ENCODE data around the gene PARD3.

Gene PARD3

DNA sequence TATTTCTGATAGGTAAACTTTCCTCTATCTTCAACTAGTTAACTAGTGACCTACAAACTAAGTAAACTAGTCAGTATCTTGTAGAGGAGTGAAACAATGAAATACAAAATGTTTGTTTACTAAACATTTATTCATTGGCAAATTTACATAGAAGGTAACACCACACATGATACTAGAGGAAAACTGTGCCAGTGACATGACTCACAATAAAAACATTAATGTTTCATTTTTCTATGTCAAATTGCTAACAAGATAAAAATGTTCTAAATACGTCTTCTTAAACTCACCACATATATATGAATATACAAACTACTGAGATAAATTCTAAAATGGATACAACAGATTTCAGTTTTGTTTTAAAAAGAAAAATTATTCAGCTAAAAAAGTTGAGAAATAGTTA, 471.3 kb downstream of the PARD3 start:
- peak; percentile 43 for DNase-seq (ENCODE audit: low read depth)

- DNase-seq (ENCODE audit: low read depth) = peak; percentile 24
These were observed 473.6 kb downstream of the PARD3 start for GRCh38 chr10:34341473-34341872.

DNA sequence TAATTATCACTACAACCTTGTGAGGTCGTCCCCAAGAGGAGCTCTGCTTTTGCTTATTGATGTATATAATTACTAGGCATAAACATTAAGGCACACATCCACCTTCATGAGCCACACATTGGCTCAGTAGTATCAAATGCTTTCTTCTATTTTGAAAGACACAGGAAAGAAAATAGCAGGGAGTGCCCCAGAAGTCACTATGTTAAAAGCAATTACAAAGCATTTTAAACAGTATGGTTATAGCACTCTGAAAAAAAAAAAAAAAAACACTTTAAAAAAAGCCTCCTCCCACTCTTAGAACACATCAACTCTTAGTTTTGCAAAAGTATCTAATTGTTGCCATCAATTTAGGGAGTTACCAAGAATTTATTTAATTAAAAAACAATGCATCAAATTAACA, 474.2 kb downstream of the PARD3 start:
- DNase-seq (ENCODE audit: low read depth) = no peak

DNA sequence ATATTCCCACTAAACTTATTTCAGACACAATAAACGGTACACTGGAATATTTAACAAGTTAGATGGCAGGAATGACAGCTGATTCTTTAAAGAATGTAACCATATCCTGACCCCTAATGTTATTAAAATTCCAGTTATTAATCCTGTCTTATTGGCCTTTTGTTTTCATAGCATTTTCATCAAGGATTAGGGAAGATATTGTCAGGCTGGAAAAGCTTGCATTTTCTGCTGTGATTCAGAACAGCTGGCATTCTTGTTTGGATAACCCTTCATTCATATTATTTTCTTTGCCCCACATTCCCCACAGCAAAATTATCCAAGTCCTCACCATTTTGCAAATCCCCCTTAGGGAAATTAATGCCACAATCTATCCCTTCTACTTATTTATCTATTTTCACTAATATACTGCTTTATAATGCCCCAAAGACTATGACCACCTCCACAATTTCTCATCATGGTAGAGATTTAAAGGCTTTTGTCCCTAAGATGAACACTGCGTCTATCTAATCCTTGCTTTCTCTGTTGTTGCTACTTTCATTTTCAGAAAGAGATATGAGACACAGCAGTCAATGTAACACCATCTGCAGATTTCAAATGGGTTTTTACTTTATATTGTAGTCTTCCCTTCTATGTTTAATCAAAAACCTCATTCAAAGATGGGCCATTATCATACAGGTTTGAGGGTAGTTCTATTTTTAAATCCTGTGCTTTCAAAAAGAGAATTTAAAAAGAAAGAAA, 475.1 kb downstream of the PARD3 start:
- DNase-seq (ENCODE audit: low read depth) = no peak

- DNase-seq (ENCODE audit: low read depth) = no peak
These were observed 477.2 kb downstream of the PARD3 start for GRCh38 chr10:34337917-34338316.

DNA sequence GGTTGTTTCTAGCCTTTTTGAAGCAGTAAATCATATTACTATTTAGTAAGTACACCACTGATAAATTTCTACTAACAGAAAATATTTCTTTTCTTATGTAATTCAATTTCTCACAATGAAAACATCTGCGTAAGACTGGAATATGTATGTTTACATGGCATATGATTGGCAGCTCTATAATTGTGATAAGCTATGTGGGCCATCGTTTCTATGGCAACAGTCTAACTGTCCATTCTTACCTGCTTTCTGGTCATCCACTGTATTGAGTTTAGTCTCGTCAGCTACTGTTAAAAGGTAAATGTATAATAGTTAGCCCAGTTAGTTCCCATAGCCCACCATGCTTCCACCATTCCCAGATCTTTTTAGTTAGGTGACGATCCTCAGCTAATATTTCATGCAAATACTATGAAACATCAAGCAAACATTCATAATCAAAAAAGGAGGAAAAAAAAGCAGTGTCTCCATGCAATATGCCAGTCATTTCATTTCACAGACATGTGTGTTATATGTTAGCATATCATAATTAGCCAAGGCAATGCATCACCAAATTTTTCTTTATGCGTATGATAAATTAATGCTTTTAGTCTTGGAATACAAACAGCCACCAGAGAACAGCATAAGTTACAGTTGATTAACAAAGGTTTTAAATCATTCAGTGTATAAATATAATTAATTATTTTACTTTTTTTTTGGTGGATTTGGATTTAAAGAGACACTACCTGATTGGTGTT, 479.0 kb downstream of the PARD3 start:
- DNase-seq (ENCODE audit: low read depth) = no peak

DNA sequence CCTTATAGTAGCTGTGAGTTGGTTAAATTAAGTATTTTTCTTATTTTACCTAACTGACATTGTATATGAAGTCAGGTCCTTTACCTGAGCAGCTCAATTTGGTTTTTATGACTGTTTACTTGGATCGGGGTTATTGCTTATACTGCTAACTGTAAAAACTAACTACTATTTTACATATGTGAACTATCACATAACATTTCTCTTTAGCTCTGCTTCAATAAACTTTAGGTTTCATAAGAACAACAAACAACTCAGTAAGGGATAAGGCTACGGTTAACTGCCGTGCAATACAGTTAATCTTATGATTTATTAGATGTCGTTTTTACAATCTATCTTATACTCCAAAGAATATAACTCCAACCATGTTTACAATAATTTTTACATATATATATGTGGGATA, 480.2 kb downstream of the PARD3 start:
- DNase-seq (ENCODE audit: low read depth) = no peak

GRCh38 chr10:34333513-34333912, 481.6 kb downstream of the PARD3 start:
- DNase-seq (ENCODE audit: low read depth) = peak; percentile 21

DNA sequence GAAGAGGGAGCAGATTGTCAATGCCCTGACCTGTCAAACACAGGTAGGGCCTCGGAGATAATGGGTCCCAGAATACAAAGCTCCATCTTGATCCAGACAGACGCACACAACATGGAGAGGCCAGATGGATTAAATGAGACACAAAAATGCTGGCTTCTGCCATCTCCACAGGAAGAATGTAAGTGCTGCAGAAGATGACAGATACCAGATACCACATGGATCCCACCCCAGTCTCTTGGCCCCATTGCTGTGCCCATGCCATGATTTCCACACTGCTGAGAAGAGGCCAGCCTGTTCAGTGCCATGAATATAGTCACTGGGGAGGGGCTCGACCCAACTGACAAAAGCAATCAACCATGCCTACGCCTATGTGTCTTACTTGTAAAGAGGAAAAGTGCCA, 487.9 kb downstream of the PARD3 start:
- DNase-seq (ENCODE audit: low read depth) = no peak

GRCh38 chr10:34323192-34323591, 491.9 kb downstream of the PARD3 start:
- DNase-seq (ENCODE audit: low read depth) = no peak

DNA sequence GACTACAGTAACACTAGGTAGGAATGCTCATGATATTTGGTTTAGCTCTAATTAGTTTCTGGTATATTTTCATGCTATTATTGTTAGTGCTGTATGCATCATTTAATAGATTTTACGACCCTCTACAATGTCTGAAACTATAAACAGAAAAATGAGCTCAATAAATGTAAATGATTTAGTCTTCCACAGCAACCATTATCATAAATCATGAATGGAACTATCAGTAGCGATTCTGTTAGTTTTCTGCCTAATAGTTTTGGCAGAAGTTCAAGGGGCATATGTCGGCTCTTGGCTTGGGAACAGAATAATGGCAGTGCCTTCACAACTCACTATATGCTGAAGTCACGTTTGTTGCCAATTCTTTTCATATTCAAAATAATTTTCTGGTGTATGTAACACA, 494.8 kb downstream of the PARD3 start:
- DNase-seq (ENCODE audit: low read depth) = no peak

DNA sequence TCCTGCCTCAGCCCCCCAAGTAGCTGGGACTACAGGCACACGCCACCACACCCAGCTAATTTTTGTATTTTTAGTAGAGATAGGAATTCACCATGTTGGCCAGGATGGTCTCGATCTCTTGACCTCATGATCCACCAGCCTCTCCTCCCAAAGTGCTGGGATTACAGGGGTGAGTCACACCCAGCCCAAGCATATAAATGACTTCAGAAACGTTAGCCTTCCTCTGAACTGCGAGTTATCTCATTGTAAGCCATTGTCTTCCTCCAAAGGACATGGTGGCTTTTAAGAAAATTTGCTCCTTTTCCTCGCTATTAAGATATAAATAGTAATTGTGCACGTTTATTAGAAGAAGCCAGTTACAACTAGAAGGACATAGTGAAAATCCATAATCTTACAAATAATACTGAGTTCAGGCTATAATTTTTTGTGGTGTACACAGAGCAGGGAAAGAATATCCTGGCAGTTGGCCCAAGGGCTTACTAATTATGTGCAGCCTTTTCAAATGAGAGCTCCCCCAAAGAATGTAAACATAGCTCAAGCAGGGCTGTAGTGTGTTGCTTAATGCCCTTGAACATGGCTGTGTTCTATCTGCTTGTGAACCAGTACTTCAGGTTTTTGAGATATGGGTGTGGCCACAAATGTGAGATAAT, 495.8 kb downstream of the PARD3 start:
- peak; percentile 98 for DNase-seq (ENCODE audit: low read depth)

GRCh38 chr10:34316154-34316553, 498.9 kb downstream of the PARD3 start:
- DNase-seq (ENCODE audit: low read depth) = no peak

DNA sequence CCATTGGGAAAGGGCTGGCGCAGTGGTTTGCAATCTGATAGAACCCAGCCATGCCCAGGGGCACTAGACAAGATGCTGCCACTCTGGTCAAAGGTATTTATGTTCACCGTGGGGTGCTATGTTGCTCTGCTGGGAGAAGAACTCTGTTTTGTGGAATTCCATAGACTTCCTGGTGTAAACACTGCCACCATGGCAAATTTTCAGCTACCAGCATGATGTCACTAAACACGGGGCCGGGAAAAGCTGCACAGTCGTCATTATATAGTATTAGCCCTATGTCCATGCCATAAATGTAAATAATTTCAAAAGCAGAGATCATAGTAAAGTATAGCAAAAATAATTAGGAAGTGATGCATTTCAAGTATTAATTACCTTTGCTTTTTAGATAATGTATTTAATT, 500.6 kb downstream of the PARD3 start:
- no peak for DNase-seq (ENCODE audit: low read depth)

GRCh38 chr10:34313888-34314287, 501.2 kb downstream of the PARD3 start:
- DNase-seq (ENCODE audit: low read depth) = no peak

DNA sequence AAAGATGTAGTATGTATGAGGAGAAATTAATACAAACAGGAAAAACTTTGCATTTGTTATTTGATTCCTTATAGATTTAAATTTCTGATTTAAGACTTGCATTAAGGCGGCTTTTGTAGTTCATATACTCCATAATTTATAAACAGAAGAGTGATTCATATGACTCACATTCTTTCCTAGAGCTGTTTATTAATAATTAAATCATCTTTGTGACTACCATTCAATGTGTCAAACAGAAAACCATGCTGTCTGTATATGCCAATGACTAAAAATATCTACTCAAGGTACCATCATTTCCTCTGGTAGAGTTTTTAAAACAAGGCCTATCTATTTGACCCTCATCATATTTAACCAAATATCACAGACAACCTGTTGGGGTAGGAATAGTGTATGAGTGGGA, 501.7 kb downstream of the PARD3 start:
- no peak for DNase-seq (ENCODE audit: low read depth)

DNA sequence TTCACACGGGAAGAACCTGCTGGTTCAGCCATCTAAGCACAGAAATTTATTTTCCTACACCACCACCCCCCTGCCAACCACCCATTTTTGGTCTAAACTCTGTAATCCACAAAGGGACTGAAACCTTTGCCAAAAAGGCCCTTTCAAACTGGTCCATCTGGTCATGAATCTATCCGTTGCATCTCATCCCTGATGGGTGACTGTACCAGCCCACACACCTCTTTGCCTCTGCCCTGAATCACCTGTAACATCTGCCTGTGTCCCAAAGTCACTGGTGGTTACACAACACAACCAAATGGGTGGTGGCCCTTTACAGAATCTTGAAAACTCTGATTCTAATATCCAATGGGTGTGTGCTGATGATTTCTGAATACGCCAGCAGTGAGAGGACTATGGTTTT, 503.4 kb downstream of the PARD3 start:
- DNase-seq (ENCODE audit: low read depth) = no peak

DNA sequence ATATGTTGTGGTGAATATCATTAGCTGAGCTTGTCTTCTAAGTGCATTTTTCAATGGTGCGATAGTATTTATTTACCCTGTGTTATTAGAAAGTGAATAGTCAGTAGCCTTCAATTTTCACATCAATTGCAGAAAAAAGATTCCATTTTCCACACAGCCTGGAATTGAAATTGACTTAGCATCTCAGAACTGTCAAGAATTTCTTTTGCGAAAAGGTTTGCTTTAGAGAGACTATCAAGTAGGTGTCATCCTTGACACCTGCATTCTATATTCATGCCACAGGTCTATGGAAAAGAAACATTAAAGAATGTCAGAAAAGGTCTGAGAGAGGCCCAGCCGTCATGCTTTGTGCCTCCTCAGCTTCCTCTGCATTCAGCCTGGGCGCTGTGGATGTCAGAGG, 504.9 kb downstream of the PARD3 start:
- DNase-seq (ENCODE audit: low read depth) = no peak

GRCh38 chr10:34305189-34305588, 509.9 kb downstream of the PARD3 start:
- peak; percentile 66 for DNase-seq (ENCODE audit: low read depth)

- no peak for DNase-seq (ENCODE audit: low read depth)
These were observed 512.1 kb downstream of the PARD3 start for GRCh38 chr10:34303022-34303421.

DNA sequence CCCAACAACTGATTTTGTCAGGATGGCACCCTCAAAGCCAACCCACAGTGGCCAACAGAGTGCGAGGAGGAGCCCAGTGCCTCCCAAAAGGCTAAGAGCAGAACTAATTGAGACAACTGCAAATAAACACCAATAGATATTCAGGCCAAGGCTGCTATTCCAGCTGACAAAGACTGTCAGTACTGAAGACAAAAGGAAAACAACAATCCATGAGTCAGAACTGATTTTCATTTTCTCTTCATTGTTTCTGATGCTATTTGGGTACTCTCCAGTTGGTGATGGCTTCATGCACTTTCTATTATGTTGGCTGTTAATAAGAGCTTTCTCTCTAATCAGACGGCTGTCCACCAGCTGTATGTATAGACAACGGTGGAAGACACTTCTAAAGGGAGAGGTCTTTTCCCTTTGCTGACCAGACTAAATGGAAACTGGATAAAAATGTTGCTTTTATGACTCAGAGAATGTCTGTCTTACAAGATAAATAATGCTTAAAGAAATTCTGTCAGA, 515.9 kb downstream of the PARD3 start:
- DNase-seq (ENCODE audit: low read depth) = peak; percentile 46

DNA sequence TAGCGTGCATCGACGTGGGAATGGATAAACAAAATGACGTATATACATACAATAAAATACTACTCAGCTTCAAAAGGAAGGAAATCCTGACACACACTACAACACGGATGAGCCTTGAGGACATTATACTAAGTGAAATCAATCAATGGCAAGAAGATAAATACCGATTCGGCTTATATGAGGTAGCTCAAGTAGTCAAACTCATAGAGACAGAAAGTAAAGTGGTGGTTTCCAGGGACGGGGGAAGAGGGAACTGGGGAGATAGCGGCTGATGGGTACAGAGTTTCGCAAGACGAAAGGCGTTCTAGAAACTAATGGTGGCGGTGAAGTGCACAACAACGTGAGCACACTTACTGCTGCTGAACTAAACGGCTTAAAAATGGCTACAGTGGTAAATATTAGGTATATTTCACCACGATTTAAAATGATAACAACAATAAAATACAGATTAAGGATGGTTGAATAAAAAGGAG, 516.7 kb downstream of the PARD3 start:
- no peak for DNase-seq (ENCODE audit: low read depth)

Data from amniotic epithelial cell (primary cell).